HG02623 (cell line): ENCODE measurements around the gene COMMD3.
"Not testable (repeated sequence)": the region's sequence is repeated elsewhere in the genome, so short reads cannot be mapped to it uniquely, and the experiment has no call there.

ENCODE experiments used
- ATAC-seq: cut with Tn5 transposase; IDR thresholded peaks from one replicate; pipeline ENCODE4 v1.9.1; 2021; ENCODE audit warnings: moderate library complexity; ENCODE audit not compliant: unreplicated experiment

Gene COMMD3

GRCh38 chr10:22316286-22317075 lies at the start of gene COMMD3:
Gene COMMD3 (plus strand): TSS chr10:22316388. CDS start chr10:22316418, 30 bp downstream.
- peak; percentile 59 for ATAC-seq

- ATAC-seq = no peak
Observed at GRCh38 chr10:22268503-22268902, 47.7 kb upstream of the COMMD3 start.

GRCh38 chr10:22271786-22272185 lies 44.4 kb upstream of the COMMD3 start:
- ATAC-seq = no peak

- no peak for ATAC-seq
Observed at GRCh38 chr10:22278441-22278782, 37.8 kb upstream of the COMMD3 start.

GRCh38 chr10:22280078-22280477 lies 36.1 kb upstream of the COMMD3 start:
- no peak for ATAC-seq

- no peak for ATAC-seq
Observed at GRCh38 chr10:22285130-22285529, 31.1 kb upstream of the COMMD3 start.

GRCh38 chr10:22293747-22294404 lies 22.3 kb upstream of the COMMD3 start:
- ATAC-seq = no peak

GRCh38 chr10:22294694-22295093 lies 21.5 kb upstream of the COMMD3 start:
- ATAC-seq = no peak

- ATAC-seq = no peak
Observed at GRCh38 chr10:22301193-22301592, 15.0 kb upstream of the COMMD3 start.

- ATAC-seq = no peak
Observed at GRCh38 chr10:22303461-22303860, 12.7 kb upstream of the COMMD3 start.

- ATAC-seq = no peak
Observed at GRCh38 chr10:22305721-22306120, 10.5 kb upstream of the COMMD3 start.

- peak; percentile 95 for ATAC-seq
Observed at GRCh38 chr10:22308390-22308789, 7.8 kb upstream of the COMMD3 start.

- no peak for ATAC-seq
Observed at GRCh38 chr10:22309180-22310000, 6.8 kb upstream of the COMMD3 start.

GRCh38 chr10:22310012-22310411 lies 6.2 kb upstream of the COMMD3 start:
- not testable (repeated sequence) for ATAC-seq

GRCh38 chr10:22310928-22311327 lies 5.3 kb upstream of the COMMD3 start:
- ATAC-seq = no peak

GRCh38 chr10:22314852-22315251 lies 1.3 kb upstream of the COMMD3 start:
- ATAC-seq = no peak

- ATAC-seq = peak; percentile 17
Observed at GRCh38 chr10:22315455-22316285, 518 bp upstream of the COMMD3 start.

GRCh38 chr10:22317076-22317370 lies 835 bp downstream of the COMMD3 start:
- peak; percentile 22 for ATAC-seq

GRCh38 chr10:22317771-22318565 lies 1.8 kb downstream of the COMMD3 start:
- ATAC-seq = no peak

GRCh38 chr10:22318772-22319171 lies 2.6 kb downstream of the COMMD3 start:
- no peak for ATAC-seq
